Osteoblast (primary cell): Measurements from ENCODE around the gene OR6K3. TPM values are rescaled to one million over a fixed set of nuclear protein-coding genes. Genes with fewer than 3 reads are reported as not detected.

Experiments used
- DNase-seq: peaks from one replicate; pipeline ENCODE4 v3.0.0; 2011; ENCODE audit warnings: low spot score, mixed read lengths; ENCODE audit not compliant: insufficient read length; ENCODE audit errors: missing footprints
- H2AFZ ChIP-seq: 2 replicates; pipeline ENCODE4 v1.6.0; 2011; ENCODE audit warnings: mild to moderate bottlenecking, low read length
- H3K27ac ChIP-seq: 2 replicates; pipeline ENCODE4 v1.5.1; 2011; ENCODE audit warnings: mild to moderate bottlenecking, low read depth, low read length, moderate library complexity
- H3K27me3 ChIP-seq: 2 replicates; pipeline ENCODE4 v1.6.0; 2012; ENCODE audit warnings: mild to moderate bottlenecking, control low read depth, inconsistent platforms, low read length, moderate library complexity; ENCODE audit not compliant: insufficient read depth
- H3K36me3 ChIP-seq: 2 replicates; pipeline ENCODE4 v1.5.1; 2011; ENCODE audit warnings: mild to moderate bottlenecking, low read length, control low read depth, moderate library complexity; ENCODE audit not compliant: insufficient read depth
- H3K4me1 ChIP-seq: 2 replicates; pipeline ENCODE4 v1.5.1; 2011; ENCODE audit warnings: mild to moderate bottlenecking, low read length, control low read depth, moderate library complexity; ENCODE audit not compliant: insufficient read depth
- H3K4me2 ChIP-seq: 2 replicates; pipeline ENCODE4 v1.6.0; 2011; ENCODE audit warnings: mild to moderate bottlenecking, low read length; ENCODE audit not compliant: insufficient read depth
- H3K4me3 ChIP-seq: fragments of 200-600 bp; sonication (generic); 3 replicates; pipeline ENCODE4 v1.5.1; 2012; ENCODE audit warnings: mild to moderate bottlenecking, low read length, inconsistent platforms; ENCODE audit not compliant: insufficient read depth
- H3K79me2 ChIP-seq: 2 replicates; pipeline ENCODE4 v1.6.0; 2012; ENCODE audit warnings: mild to moderate bottlenecking, low read length, control low read depth, inconsistent platforms; ENCODE audit not compliant: insufficient read depth
- H3K9me3 ChIP-seq: 2 replicates; pipeline ENCODE4 v1.5.1; 2011; ENCODE audit warnings: low read depth, low read length, control low read depth
- H4K20me1 ChIP-seq: 2 replicates; pipeline ENCODE4 v1.6.0; 2012; ENCODE audit warnings: mild to moderate bottlenecking, low read length, control low read depth; ENCODE audit not compliant: insufficient read depth
- CTCF ChIP-seq: IDR thresholded peaks from 2 replicates; pipeline ENCODE4 v1.5.1; 2011; ENCODE audit warnings: mild to moderate bottlenecking, low read depth, low read length, moderate library complexity; ENCODE audit errors: extremely low read depth
- total RNA-seq: library from RNA; depleted of rRNA; stranded (reverse); fragments of >200 nt; gene quantifications from 2 replicates; pipeline ENCODE4 v1.2.3, GENCODE V29; 2012

The OR6K3 gene
- total RNA-seq = not detected in 2 replicates

- no peaks in the 10 kb centered on the region for H3K4me1 ChIP-seq
- no peak within 1 kb of the TSS for H3K4me3 ChIP-seq
- no peaks in the 10 kb centered on the region for H3K27me3 ChIP-seq
- H3K9me3 ChIP-seq = no peaks in the 10 kb centered on the region
- no peak within 1 kb of the TSS for H3K27ac ChIP-seq
- DNase-seq = no peak
- H3K36me3 ChIP-seq = no peaks in the 10 kb centered on the region
- no peak for TF ChIP-seq CTCF
- H4K20me1 ChIP-seq = no peaks in the 10 kb centered on the region
- H3K4me2 ChIP-seq = no peak within 1 kb of the TSS
- H3K79me2 ChIP-seq = no peaks in the 10 kb centered on the region
- no peak within 1 kb of the TSS for H2AFZ ChIP-seq
These were observed at the start of gene OR6K3 for GRCh38 chr1:158720620-158721019. OR6K3 (minus strand) TSS chr1:158720720; CDS start chr1:158718115, 2,605 bp downstream.

GRCh38 chr1:158754420-158754819 lies 33.9 kb upstream of the OR6K3 start, which contains the start of gene OR6K6:
OR6K6 (plus strand) TSS chr1:158754720; CDS start chr1:158754888, 168 bp downstream.
- Histone ChIP-seq H2AFZ (no peak within 1 kb of the TSS), H3K27ac (no peak within 1 kb of the TSS), H3K9me3 (no peaks in the 10 kb centered on the region), H3K4me3 (no peak within 1 kb of the TSS), H3K4me1 (no peaks in the 10 kb centered on the region), H3K36me3 (no peaks in the 10 kb centered on the region), H3K79me2 (no peaks in the 10 kb centered on the region), H3K4me2 (no peak within 1 kb of the TSS), H3K27me3 (no peaks in the 10 kb centered on the region), H4K20me1 (no peaks in the 10 kb centered on the region)
- no peak for TF ChIP-seq CTCF
- DNase-seq = no peak

GRCh38 chr1:158752155-158752712 lies 31.7 kb upstream of the OR6K3 start:
- Histone ChIP-seq H3K79me2 (no peaks in the 10 kb centered on the region), H4K20me1 (no peaks in the 10 kb centered on the region), H3K4me3 (no peak overlapping the region), H2AFZ (no peak overlapping the region), H3K27me3 (no peaks in the 10 kb centered on the region), H3K9me3 (no peaks in the 10 kb centered on the region), H3K4me1 (no peaks in the 10 kb centered on the region), H3K27ac (no peak overlapping the region), H3K36me3 (no peaks in the 10 kb centered on the region), H3K4me2 (no peak overlapping the region)
- no peak for TF ChIP-seq CTCF
- peak; percentile 63 for DNase-seq

GRCh38 chr1:158735848-158736247 lies 15.3 kb upstream of the OR6K3 start:
- Histone ChIP-seq H4K20me1 (no peaks in the 10 kb centered on the region), H3K4me3 (no peak overlapping the region), H3K4me2 (no peak overlapping the region), H3K27me3 (no peaks in the 10 kb centered on the region), H3K4me1 (no peaks in the 10 kb centered on the region), H3K27ac (no peak overlapping the region), H3K79me2 (no peaks in the 10 kb centered on the region), H3K36me3 (no peaks in the 10 kb centered on the region), H3K9me3 (no peaks in the 10 kb centered on the region), H2AFZ (no peak overlapping the region)
- no peak for TF ChIP-seq CTCF
- no peak for DNase-seq
